CD4-positive, alpha-beta T cell treated with Interleukin-15 for 1 hour (primary cell): ENCODE data around the gene MAGI2.
"Not testable (repeated sequence)": the region's sequence is repeated elsewhere in the genome, so short reads cannot be mapped to it uniquely, and the experiment has no call there.

ENCODE experiments used
- DNase-seq: peaks from one replicate; pipeline ENCODE4 v3.0.0-alpha.2; 2020

Gene MAGI2

GRCh38 chr7:78510580-78511188, 942.8 kb downstream of the MAGI2 start:
- DNase-seq = no peak

DNA sequence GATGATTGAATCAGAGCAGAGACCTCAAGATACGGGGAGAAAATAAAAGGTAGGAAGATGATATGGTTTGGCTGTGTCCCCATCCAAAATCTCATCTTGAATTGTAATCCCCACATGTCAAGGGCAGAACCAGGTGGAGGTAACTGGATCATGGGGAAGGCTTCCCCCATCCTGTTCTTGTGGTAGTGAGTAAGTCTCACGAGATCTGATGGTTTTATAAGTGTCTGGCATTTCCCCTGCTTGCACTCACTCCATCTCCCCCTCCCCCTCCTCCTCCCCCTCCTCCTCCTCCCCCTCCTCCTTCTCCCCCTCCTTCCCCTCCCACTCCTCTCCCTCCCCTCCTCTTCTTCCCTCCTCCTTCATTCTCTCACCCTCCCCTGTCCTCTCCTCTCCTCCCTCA, 950.2 kb downstream of the MAGI2 start:
- DNase-seq = not testable (repeated sequence)

DNA sequence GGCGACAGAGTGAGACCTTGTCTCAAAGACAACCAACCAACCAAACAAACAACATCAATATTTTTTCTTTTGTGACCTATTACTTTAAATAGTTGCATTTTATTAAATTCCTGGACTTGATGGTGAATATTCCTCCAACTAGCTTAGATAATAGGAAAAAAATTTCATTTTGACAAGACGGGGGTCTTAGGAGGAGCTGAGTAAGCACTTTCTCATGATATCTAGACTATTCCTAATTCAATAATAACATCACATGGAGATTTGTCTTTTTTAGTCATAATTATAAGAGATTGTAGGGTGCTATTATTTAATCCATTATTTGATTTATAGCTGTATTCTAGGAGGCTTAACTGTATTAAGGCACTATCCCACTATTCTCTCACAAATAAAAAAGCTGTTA, 952.4 kb downstream of the MAGI2 start:
- DNase-seq = no peak

DNA sequence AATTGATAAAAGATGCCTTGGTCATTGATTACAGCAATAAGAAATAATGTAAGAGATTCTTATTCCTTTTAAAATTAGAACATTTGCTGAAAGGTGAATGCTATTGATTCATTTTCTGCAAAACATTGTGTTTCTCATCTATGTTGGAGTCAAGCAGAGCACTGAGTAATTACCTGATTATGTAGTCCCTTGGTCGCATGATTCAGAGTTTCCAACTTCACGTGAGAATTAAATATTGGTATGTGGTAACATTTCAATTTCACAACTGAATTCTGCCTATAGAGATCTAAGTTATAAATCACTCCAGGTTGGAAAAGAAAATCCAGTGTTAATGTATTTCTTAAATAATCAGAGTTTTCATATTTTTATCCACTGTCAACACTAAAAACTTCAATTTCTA, 953.5 kb downstream of the MAGI2 start:
- no peak for DNase-seq

DNA sequence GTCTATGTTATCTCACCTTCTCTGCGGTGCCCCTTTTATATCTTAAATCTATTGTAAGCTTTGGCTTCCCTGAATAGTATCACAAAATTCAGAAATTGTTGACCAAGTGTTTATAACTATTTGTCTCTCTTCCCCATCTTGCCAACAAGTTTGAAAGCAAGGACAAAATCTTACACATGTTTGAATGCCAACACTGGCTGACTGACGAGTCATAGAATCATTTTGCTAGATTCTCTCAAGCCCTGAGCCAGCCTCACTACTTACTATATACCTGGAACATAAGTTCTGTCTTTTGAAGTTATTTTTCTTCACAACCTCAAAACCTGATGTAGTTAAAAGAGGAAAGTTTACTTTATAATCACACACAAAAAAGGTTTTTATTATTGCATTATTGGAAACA, 954.2 kb downstream of the MAGI2 start:
- DNase-seq = no peak

GRCh38 chr7:78497728-78498427, 955.6 kb downstream of the MAGI2 start:
- no peak for DNase-seq

DNA sequence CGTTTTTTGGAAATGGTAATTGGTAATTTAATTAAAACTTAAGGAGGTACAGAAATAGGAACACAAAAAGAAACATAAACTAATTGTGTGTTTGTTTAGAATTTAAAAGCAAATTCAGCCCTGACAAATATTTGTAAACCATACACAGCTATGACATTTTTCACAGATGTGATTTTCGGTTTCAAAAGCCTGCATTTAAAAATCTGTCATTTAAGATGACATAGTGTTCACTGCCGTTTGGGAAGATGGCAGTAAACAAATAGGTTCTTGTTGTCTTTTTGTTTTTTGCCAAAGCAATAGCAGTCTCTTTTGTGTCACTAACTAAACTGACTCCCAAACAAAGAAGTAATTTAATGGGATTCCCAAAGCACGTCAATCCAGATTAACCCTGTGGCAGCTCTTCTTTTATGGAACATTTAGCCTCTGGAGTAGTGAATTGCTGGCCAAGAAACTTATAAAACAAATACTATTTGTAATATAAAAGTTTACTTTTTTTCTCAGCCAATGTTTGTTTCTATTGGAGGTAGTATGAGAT, 957.3 kb downstream of the MAGI2 start:
- no peak for DNase-seq

DNA sequence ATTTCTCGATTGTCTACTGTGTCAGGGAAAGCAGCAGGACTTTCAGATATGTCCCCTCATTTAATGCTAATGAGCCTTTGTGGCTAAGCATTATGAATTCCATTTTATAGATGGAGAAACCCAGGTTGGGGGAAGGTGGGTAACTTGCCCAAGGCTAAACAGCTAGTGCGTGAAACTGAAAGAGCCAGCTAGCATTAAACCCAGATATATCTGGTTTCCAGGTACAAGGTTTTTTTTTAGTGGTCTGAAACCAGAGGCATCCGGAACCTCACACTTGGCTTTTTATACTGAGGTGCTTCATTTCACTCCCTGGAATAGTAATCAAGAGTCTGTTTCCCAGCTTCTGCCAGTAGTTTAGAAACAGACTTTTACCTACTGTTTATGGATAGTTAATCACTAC, 960.1 kb downstream of the MAGI2 start:
- DNase-seq = no peak

GRCh38 chr7:78492146-78492545, 961.3 kb downstream of the MAGI2 start:
- DNase-seq = no peak

GRCh38 chr7:78490524-78490923, 962.9 kb downstream of the MAGI2 start:
- DNase-seq = no peak

DNA sequence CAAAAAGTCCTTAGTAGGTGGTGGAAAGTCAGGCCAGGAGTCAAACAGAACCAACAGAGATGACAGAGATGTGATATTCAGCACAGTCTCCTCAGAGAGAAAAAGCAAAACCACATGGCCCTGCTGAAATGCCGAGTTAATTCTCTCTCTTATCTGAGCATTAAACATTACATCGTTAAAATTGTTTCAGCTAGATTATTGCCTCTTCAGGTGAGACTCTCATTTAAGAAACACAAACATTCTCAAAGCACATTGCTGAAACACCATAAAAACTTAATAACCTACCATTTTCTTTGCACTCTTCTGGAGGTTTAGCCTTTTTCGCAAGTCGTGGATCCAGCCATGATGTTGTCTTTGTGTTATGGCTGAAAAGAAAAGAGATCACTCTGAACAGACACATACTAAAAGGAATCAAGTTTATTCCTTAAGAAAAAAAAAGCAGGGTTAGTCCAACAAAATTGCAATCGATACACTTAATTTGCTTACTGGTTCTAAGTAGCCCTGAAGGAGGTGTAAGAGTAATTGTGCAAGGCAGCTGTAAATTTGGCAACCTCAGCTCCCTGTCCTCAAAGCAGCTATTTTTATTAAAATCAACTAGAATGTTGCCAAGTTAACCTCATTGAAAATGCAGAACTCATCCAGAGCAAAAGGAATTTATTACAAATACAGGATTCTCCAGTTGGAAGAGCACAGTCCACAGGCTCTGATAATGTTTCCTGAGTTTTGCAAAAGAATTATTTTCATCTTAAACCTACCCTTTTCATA, 963.8 kb downstream of the MAGI2 start:
- no peak for DNase-seq

DNA sequence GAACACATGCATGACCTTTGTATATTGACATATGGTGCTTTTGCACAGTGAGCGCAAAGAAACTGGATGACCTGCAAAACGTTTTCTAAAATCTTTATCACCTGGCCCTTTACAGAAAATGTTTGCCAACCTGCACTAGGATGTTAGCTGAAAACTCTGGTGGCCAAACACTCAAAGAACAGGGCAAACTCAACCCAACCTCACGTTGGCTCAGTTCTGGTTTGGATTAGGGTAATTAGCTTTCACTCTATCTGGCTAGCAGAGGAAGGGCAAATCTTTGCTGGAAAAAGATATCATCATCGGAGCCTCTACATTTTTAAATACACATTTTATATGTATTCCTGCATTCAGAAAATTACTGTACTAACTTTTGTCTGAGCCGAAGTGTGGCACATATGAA, 966.0 kb downstream of the MAGI2 start:
- DNase-seq = no peak

DNA sequence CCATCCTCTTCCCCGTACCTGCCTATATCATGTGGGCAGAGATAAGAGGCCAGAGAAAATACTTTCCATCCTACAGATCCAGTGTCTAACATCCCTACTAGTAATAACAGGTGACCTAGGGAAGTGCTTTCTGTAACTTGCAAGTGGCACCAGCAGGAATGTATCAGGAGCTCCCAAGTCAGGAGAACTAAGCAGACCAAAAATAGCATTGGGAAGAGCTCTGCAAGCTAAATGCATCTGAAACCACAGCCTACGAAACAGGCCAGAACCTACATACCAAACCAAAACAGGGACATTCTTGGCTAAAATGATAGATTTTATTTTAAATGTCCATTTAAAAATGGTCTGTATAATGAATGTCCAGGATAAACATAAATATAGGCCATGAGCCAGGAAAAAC, 974.1 kb downstream of the MAGI2 start:
- DNase-seq = no peak

GRCh38 chr7:78476851-78477405, 976.5 kb downstream of the MAGI2 start:
- DNase-seq = no peak

GRCh38 chr7:78473571-78474301, 979.7 kb downstream of the MAGI2 start:
- no peak for DNase-seq

DNA sequence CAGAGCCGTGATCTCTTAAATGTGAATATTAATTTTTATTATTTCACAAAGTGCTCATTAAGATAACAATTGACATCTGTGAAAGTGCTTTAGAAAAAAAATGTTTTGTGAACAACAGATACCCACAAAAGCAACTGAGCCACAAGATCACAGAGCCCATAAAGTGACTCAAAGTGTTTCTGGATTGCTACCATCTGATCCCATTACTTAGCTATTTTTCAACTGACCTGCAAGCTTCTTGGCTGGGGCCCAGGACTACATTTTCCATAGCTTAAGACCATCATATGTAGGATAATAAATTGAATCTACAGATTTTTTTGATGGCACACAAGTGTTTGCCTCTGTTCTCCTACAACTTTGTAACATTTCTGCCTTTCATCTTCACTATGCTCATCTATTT, 980.4 kb downstream of the MAGI2 start:
- DNase-seq = no peak

GRCh38 chr7:78472519-78472918, 980.9 kb downstream of the MAGI2 start:
- DNase-seq = no peak

GRCh38 chr7:78465894-78466293, 987.6 kb downstream of the MAGI2 start:
- no peak for DNase-seq

- no peak for DNase-seq
Observed at GRCh38 chr7:78463039-78463438, 990.4 kb downstream of the MAGI2 start.

DNA sequence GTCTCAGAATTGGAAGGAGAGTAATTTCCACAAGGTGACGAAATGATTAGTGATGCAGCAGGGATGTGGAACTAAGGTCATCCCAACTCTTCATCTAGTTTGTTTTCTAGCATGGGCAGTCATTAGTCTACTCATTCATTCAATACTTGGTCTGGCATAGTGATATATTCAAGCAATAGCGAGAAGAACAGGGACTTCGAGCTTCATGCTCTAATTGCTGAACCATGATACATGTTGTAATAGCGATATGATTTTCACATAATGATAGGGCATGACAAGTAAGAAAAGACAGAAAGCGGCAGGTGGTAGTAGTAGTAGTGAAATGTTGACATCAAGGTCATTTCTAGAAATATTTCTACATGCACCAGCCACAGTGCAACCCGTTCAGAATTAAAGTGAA, 1002.8 kb downstream of the MAGI2 start:
- no peak for DNase-seq

DNA sequence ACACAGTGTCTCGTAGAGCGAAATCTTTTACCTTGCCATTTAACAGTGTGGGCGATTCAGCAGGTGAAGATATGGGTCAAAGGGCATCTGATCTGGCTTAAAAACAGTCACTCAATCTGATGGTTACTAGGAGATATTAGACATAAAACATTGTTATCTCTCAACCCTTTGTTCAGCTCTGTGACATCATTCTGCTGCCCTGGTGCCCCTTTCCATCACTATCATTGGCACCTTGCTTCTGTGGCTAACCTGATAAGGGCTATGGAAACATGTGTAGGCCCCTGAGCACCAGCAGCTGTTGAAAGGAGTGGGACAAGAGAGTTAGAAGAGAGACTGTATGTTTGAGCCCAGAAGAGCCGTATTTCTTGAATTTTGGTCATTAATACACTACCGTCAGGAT, 1004.6 kb downstream of the MAGI2 start:
- DNase-seq = no peak

DNA sequence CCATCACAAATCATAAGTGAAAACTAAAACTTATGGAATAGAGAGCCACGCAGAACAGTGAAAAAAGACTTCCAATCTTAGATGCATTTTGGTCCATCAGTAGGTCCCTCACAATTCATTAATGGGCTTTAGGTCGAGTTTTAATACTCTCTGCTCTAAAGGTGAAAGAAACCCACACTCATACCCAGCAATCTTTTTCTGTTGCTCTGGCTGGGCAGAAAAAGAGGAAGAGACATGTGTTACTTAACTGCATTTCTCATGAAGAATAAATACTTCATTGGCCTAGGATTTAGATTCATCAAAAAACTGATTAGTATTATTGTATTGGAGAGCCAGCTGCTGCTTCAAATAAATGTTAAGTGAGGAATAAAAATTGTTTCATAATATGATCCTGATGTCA, 1009.2 kb downstream of the MAGI2 start:
- no peak for DNase-seq

GRCh38 chr7:78443811-78444210, 1009.7 kb downstream of the MAGI2 start:
- no peak for DNase-seq
